ENCODE data around the gene LRRC40.
"Not testable (repeated sequence)": the region's sequence is repeated elsewhere in the genome, so short reads cannot be mapped to it uniquely, and the experiment has no call there.

The LRRC40 gene

GRCh38 chr1:70205434-70206118, at the start of gene LRRC40:
TSS of gene LRRC40 (minus strand) at chr1:70205579. CDS start at chr1:70205540, 39 bp downstream.
- DNase-seq = peak; percentile 97

GRCh38 chr1:70248729-70249128, 43.4 kb upstream of the LRRC40 start:
- DNase-seq = no peak

- no peak for DNase-seq
Observed at GRCh38 chr1:70247768-70248167, 42.4 kb upstream of the LRRC40 start.

GRCh38 chr1:70247122-70247521, 41.7 kb upstream of the LRRC40 start:
- no peak for DNase-seq

- no peak for DNase-seq
Observed at GRCh38 chr1:70239940-70240339, 34.6 kb upstream of the LRRC40 start.

- DNase-seq = no peak
Observed at GRCh38 chr1:70234733-70235132, 29.4 kb upstream of the LRRC40 start.

GRCh38 chr1:70231475-70231874, 26.1 kb upstream of the LRRC40 start:
- DNase-seq = no peak

GRCh38 chr1:70228670-70229069, 23.3 kb upstream of the LRRC40 start:
- DNase-seq = no peak

- DNase-seq = no peak
Observed at GRCh38 chr1:70227439-70227838, 22.1 kb upstream of the LRRC40 start.

- no peak for DNase-seq
Observed at GRCh38 chr1:70224954-70225353, 19.6 kb upstream of the LRRC40 start.

GRCh38 chr1:70222716-70223235, 17.4 kb upstream of the LRRC40 start:
- no peak for DNase-seq

GRCh38 chr1:70221238-70222121, 16.1 kb upstream of the LRRC40 start, which contains the start of gene SRSF11:
TSS of gene SRSF11 (plus strand) at chr1:70221380. CDS start at chr1:70221637, 257 bp downstream.
- peak; percentile 98 for DNase-seq

- DNase-seq = no peak
Observed at GRCh38 chr1:70220517-70221237, 15.3 kb upstream of the LRRC40 start.

GRCh38 chr1:70220015-70220414, 14.6 kb upstream of the LRRC40 start:
- DNase-seq = no peak

GRCh38 chr1:70211541-70211940, 6.2 kb upstream of the LRRC40 start:
- DNase-seq = no peak

GRCh38 chr1:70210820-70211219, 5.4 kb upstream of the LRRC40 start:
- DNase-seq = no peak

GRCh38 chr1:70208292-70208691, 2.9 kb upstream of the LRRC40 start:
- no peak for DNase-seq

- DNase-seq = no peak
Observed at GRCh38 chr1:70207492-70207891, 2.1 kb upstream of the LRRC40 start.

- not testable (repeated sequence) for DNase-seq
Observed at GRCh38 chr1:70206833-70207232, 1.5 kb upstream of the LRRC40 start.

- no peak for DNase-seq
Observed at GRCh38 chr1:70205071-70205433, 327 bp downstream of the LRRC40 start.

GRCh38 chr1:70204600-70204999, 779 bp downstream of the LRRC40 start:
- DNase-seq = no peak

- DNase-seq = no peak
Observed at GRCh38 chr1:70204139-70204538, 1.2 kb downstream of the LRRC40 start.

GRCh38 chr1:70202173-70202758, 3.1 kb downstream of the LRRC40 start:
- no peak for DNase-seq
